OCI-LY1 (cell line): ENCODE measurements around the gene ELMOD2.
"Not testable (repeated sequence)": the region's sequence is repeated elsewhere in the genome, so short reads cannot be mapped to it uniquely, and the experiment has no call there.

Experiments used
- H2AFZ ChIP-seq: fragments of 200-600 bp; sonication (generic), shearing (Covaris generic); 2 replicates; pipeline ENCODE4 v1.6.0; 2014; ENCODE audit warnings: antibody characterized with exemption, mild to moderate bottlenecking, low read length
- H3F3A ChIP-seq: fragments of 200-600 bp; sonication (generic), shearing (Covaris generic); 2 replicates; pipeline ENCODE4 v1.6.0; 2014; ENCODE audit warnings: mild to moderate bottlenecking, antibody characterized with exemption, low read length, moderate library complexity; ENCODE audit not compliant: insufficient read depth
- H3K27ac ChIP-seq: fragments of 200-600 bp; sonication (generic); 2 replicates; pipeline ENCODE4 v1.5.1; 2014; ENCODE audit warnings: low read length, mixed run types, mild to moderate bottlenecking, low read depth; ENCODE audit not compliant: poor library complexity, severe bottlenecking
- H3K27me3 ChIP-seq: fragments of 200-600 bp; sonication (generic); 2 replicates; pipeline ENCODE4 v1.6.0; 2014; ENCODE audit warnings: antibody characterized with exemption, mild to moderate bottlenecking, low read length, moderate library complexity; ENCODE audit not compliant: insufficient read depth
- H3K36me3 ChIP-seq: fragments of 200-600 bp; sonication (generic); 2 replicates; pipeline ENCODE4 v1.6.1; 2014; ENCODE audit warnings: mild to moderate bottlenecking, antibody characterized with exemption, low read length, moderate library complexity, mixed read lengths; ENCODE audit not compliant: insufficient read depth
- H3K4me1 ChIP-seq: fragments of 200-600 bp; sonication (generic); 2 replicates; pipeline ENCODE4 v1.5.1; 2014; ENCODE audit warnings: mild to moderate bottlenecking, low read length, moderate library complexity; ENCODE audit not compliant: insufficient read depth, severe bottlenecking
- H3K4me2 ChIP-seq: fragments of 200-600 bp; sonication (generic), shearing (Covaris generic); 2 replicates; pipeline ENCODE4 v1.6.1; 2014; ENCODE audit warnings: low read length
- H3K4me3 ChIP-seq: fragments of 200-600 bp; sonication (generic); 2 replicates; pipeline ENCODE4 v1.5.1; 2014; ENCODE audit warnings: low read length, low read depth, mild to moderate bottlenecking, mixed read lengths; ENCODE audit not compliant: poor library complexity, severe bottlenecking
- H3K79me2 ChIP-seq: fragments of 200-600 bp; shearing (Covaris generic); 2 replicates; pipeline ENCODE4 v1.6.1; 2016; ENCODE audit warnings: mixed run types, low read length, mixed read lengths; ENCODE audit not compliant: insufficient read depth
- H3K9ac ChIP-seq: fragments of 200-600 bp; sonication (generic), shearing (Covaris generic); 2 replicates; pipeline ENCODE4 v1.6.1; 2014; ENCODE audit warnings: mild to moderate bottlenecking, low read length, mixed read lengths
- H3K9me2 ChIP-seq: fragments of 200-600 bp; sonication (generic), shearing (Covaris generic); 2 replicates; pipeline ENCODE4 v1.6.1; 2014; ENCODE audit warnings: low read depth, mild to moderate bottlenecking, low read length, mixed read lengths
- H3K9me3 ChIP-seq: fragments of 200-600 bp; shearing (Covaris generic); 2 replicates; pipeline ENCODE4 v1.6.1; 2014; ENCODE audit warnings: low read length, mixed read lengths
- H4K20me1 ChIP-seq: fragments of 200-600 bp; sonication (generic), shearing (Covaris generic); 2 replicates; pipeline ENCODE4 v1.6.0; 2016; ENCODE audit warnings: mild to moderate bottlenecking, low read length; ENCODE audit not compliant: insufficient read depth
- CTCF ChIP-seq: fragments of 200-600 bp; sonication (generic), shearing (Covaris generic); IDR thresholded peaks from 2 replicates; pipeline ENCODE4 v1.5.1; 2017; ENCODE audit warnings: mild to moderate bottlenecking, antibody characterized with exemption, low read length, moderate library complexity, mixed read lengths
- EZH2 ChIP-seq: fragments of 200-600 bp; sonication (generic), shearing (Covaris generic); IDR thresholded peaks from 2 replicates; pipeline ENCODE4 v1.8.0; 2017; ENCODE audit warnings: borderline replicate concordance, mixed run types, mild to moderate bottlenecking, antibody characterized with exemption, low read length, moderate library complexity, mixed read lengths

Gene ELMOD2

GRCh38 chr4:140504261-140504660 lies 19.7 kb upstream of the ELMOD2 start:
- TF ChIP-seq EZH2 (no peak), CTCF (no peak)
- no peaks in the 10 kb centered on the region for H4K20me1 ChIP-seq
- H3K27me3 ChIP-seq: no peaks in the 10 kb centered on the region
- H3K27ac ChIP-seq: no peak overlapping the region
- no peaks in the 10 kb centered on the region for H3K4me1 ChIP-seq
- H3K9me2 ChIP-seq: no peaks in the 10 kb centered on the region
- H3K9ac ChIP-seq: no peak overlapping the region
- no peak overlapping the region for H2AFZ ChIP-seq
- no peak overlapping the region for H3K4me2 ChIP-seq
- no peaks in the 10 kb centered on the region for H3K9me3 ChIP-seq
- H3F3A ChIP-seq: no peaks in the 10 kb centered on the region
- no peaks in the 10 kb centered on the region for H3K36me3 ChIP-seq
- H3K4me3 ChIP-seq: no peak overlapping the region
- H3K79me2 ChIP-seq: no peaks in the 10 kb centered on the region

- not testable (repeated sequence) for H3K36me3 ChIP-seq, H3K4me2 ChIP-seq, H2AFZ ChIP-seq, H3K27me3 ChIP-seq, H3K79me2 ChIP-seq, H4K20me1 ChIP-seq, H3K9ac ChIP-seq, H3K9me2 ChIP-seq, H3K4me1 ChIP-seq, H3F3A ChIP-seq, H3K4me3 ChIP-seq, H3K9me3 ChIP-seq, H3K27ac ChIP-seq
Measured at GRCh38 chr4:140513765-140514164, 10.2 kb upstream of the ELMOD2 start.

- no peaks in the 10 kb centered on the region for H3K4me1 ChIP-seq
- H3K27ac ChIP-seq: no peak overlapping the region
- no peak overlapping the region for H3K4me2 ChIP-seq
- H3K9me2 ChIP-seq: no peaks in the 10 kb centered on the region
- H2AFZ ChIP-seq: no peak overlapping the region
- H3K36me3 ChIP-seq: no peaks in the 10 kb centered on the region
- H3K4me3 ChIP-seq: no peak overlapping the region
- H4K20me1 ChIP-seq: no peaks in the 10 kb centered on the region
- TF ChIP-seq EZH2 (no peak), CTCF (no peak)
- no peaks in the 10 kb centered on the region for H3K9me3 ChIP-seq
- H3F3A ChIP-seq: no peaks in the 10 kb centered on the region
- no peaks in the 10 kb centered on the region for H3K27me3 ChIP-seq
- no peak overlapping the region for H3K9ac ChIP-seq
- no peaks in the 10 kb centered on the region for H3K79me2 ChIP-seq
Measured at GRCh38 chr4:140515423-140515822, 8.5 kb upstream of the ELMOD2 start.

GRCh38 chr4:140523370-140523856 lies 555 bp upstream of the ELMOD2 start:
- Histone ChIP-seq H3K4me1 (peaks cover 24% of the 10 kb centered on the region), H3F3A (no peaks in the 10 kb centered on the region), H2AFZ (peak overlapping the region; percentile 77), H3K9me3 (no peaks in the 10 kb centered on the region), H3K36me3 (peaks cover 20% of the 10 kb centered on the region), H3K79me2 (no peaks in the 10 kb centered on the region), H3K9ac (no peak overlapping the region; the same call in 1 of the 2 replicates), H3K9me2 (no peaks in the 10 kb centered on the region), H3K27me3 (no peaks in the 10 kb centered on the region), H4K20me1 (no peaks in the 10 kb centered on the region), H3K4me2 (peak overlapping the region; percentile 70), H3K4me3 (peak overlapping the region; percentile 70), H3K27ac (no peak overlapping the region)
- TF ChIP-seq CTCF (no peak), EZH2 (no peak)
